HG02642 (cell line): ENCODE data around the gene OLA1.

Experiments used
- ATAC-seq: cut with Tn5 transposase; IDR thresholded peaks from one replicate; pipeline ENCODE4 v1.9.1; 2021; ENCODE audit warnings: mild to moderate bottlenecking; ENCODE audit not compliant: unreplicated experiment, poor library complexity

OLA1 gene

GRCh38 chr2:174181368-174181767 lies 67.0 kb downstream of the OLA1 start:
- no peak for ATAC-seq

- no peak for ATAC-seq
Observed at GRCh38 chr2:174180726-174181236, 67.6 kb downstream of the OLA1 start.

GRCh38 chr2:174180165-174180724 lies 68.1 kb downstream of the OLA1 start:
- no peak for ATAC-seq

DNA sequence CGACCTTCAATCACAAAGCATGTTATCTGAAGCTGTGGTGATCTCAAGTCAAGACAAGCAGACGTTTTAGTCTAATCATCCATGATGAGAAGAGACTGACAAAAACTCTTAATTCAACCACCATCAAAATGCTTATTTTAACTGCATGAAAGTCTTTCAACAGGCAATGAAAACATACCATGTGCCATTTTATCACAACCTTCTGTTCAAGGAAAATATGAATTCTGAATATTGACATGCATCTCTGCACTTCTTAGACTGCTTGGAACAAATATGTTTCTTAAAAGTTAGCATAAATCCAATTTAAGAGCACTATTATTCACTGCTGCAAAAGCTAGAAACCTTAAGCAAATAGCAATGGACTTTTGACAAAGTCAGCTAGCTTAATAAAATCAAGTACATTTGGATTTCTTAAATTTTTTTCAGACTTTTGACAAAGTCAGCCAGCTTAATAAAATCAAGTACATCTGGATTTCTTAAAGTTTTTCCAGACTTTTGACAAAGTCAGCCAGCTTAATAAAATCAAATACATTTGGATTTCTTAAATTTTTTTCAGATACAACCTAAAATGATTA lies 70.9 kb downstream of the OLA1 start:
- no peak for ATAC-seq

GRCh38 chr2:174176898-174177297 lies 71.4 kb downstream of the OLA1 start:
- ATAC-seq = no peak

DNA sequence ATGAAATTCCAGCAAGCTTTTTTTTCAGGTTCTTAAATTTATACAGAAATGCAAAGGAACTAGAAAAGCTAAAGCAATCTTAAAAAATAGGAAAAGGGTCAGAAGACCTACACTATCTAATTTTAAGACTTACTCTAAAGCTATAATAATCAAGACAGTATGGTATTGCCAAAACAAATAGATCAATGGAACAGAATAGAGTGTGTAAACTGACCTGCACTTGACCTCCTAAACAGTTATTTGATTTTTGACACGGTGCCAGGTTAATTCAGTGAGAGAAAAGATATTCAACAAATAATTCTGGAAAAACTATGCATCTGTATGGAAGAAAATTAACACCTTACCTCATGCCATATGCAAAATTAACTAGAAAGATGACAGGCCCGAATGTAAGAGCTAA lies 73.6 kb downstream of the OLA1 start:
- no peak for ATAC-seq

- no peak for ATAC-seq
Observed at GRCh38 chr2:174172802-174173355, 75.5 kb downstream of the OLA1 start.

DNA sequence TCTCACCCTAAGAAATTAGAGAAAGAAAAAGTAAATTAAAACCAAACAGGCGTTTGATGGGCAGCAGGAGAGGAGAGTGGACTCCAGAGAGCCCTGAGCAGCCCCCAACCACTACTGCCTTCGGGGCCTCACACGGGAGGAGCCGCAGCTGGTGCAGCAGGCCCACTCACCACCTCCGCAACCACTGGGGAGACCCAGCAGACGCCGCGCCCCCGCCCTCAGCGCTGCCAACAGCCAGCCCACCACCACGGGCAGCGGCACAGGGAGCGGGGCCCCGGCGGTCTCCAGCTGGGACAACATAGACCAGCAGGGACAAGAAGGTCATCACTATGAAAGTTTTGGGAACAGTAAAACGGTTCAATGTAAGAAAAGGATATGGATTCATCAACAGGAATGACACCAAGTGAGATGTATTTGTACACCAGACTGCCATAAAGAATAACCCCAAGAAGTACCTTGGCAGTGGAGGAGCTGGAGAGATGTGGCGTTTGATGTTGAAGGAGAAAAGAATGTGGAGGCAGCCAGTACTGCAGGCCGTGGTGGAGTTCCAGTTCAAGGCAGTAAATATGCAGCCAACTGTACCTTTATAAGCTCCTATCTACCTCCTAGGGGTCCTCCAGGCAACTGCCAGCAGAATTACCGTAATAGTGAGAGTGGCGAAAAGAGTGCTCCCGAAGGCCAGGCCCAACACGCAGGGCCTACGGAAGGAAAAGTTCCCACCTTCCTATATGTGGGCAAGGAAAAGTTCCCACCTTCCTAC lies 76.5 kb downstream of the OLA1 start:
- no peak for ATAC-seq

- ATAC-seq = no peak
Observed at GRCh38 chr2:174169372-174169771, 79.0 kb downstream of the OLA1 start.

GRCh38 chr2:174166261-174166660 lies 82.1 kb downstream of the OLA1 start:
- no peak for ATAC-seq

GRCh38 chr2:174161490-174161889 lies 86.8 kb downstream of the OLA1 start:
- ATAC-seq = no peak

GRCh38 chr2:174158003-174158402 lies 90.3 kb downstream of the OLA1 start:
- ATAC-seq = no peak

DNA sequence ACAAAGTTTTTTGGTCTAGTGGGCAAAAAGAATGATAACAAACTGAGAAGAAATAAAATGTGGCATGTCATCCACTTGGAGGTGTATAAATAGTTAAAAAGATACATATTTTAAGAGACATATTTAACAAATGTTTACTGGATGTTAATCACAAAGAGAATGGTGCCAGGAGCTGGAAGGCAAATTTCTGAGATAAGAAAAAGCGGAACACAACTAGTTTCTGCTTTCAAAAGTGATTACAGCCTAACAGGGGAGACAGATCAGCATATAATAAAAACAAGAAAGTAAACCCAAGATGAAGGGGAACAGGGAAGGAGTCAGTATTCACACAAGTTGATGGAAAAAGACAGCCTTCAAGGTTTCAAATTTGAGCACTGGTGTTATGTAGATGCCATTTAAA lies 91.3 kb downstream of the OLA1 start:
- no peak for ATAC-seq

GRCh38 chr2:174153757-174154680 lies 94.3 kb downstream of the OLA1 start:
- no peak for ATAC-seq

GRCh38 chr2:174149530-174149929 lies 98.8 kb downstream of the OLA1 start:
- no peak for ATAC-seq

DNA sequence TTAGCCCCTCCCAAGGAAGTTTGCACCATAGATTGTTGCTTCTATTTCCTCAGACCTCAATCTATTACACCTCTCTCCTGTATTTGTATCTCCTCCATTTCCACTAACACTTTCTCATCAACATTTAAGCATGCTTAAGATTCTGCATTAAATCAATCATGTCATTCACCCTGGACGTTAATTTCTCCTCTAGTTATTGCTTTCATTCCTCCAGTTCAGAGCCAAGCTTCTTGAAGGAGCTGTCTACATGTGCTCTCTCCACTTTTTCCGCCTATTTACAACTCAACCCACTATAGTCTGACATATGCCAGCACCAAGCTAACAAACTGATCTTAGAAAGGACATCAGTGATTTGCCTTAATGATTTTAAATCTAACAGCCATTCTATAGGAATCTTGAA lies 99.5 kb downstream of the OLA1 start:
- ATAC-seq = no peak

GRCh38 chr2:174145827-174146226 lies 102.5 kb downstream of the OLA1 start:
- ATAC-seq = no peak

GRCh38 chr2:174142290-174142689 lies 106.0 kb downstream of the OLA1 start:
- ATAC-seq = no peak

DNA sequence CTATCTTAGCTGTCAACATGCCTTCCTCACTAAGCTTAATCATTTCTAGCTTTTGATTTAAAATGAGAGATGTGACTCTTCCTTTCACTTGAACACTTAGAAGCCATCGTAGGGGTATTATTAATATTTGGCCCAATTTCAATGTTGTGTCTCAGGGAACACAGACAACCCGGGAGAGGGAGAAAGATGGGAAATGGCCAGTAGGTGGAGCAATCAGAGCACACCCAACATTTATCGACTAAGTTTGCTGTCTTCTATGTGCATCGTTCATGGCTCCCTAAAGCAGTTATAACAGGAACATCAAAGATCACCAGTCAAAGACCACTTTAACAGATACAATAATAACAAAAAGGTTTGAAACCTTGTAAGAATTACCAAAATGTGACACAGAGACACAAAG lies 110.2 kb downstream of the OLA1 start:
- no peak for ATAC-seq

DNA sequence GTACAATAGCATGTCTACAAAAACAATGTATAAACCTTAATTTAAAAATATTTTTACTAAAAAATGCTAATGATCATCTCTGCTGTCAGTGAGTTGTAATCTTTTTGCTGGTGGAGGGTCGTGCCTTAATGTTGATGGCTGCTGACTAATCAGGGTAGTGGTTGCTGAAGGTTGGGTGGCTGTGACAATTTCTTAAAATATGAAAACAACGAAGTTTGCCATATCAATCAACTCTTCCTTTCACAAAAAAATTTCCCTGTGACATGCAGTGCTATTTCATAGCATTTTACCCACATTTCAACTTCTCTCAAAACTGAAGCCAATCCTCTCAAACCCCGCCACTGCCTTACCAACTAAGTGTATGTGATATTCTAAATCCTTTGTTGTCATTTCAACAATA lies 112.4 kb downstream of the OLA1 start:
- ATAC-seq = no peak
